SK-N-MC (cell line): ENCODE measurements around the gene RGS3.

Source experiments
- EZH2 ChIP-seq: fragments of 200-600 bp; sonication (generic); IDR thresholded peaks from one replicate; pipeline ENCODE4 v1.6.1; 2017; ENCODE audit warnings: antibody characterized with exemption
- FOXP2 ChIP-seq: optimal IDR thresholded peaks from 2 replicates; pipeline ENCODE3; 2011; ENCODE audit warnings: mild to moderate bottlenecking, moderate library complexity; ENCODE audit not compliant: insufficient read depth; ENCODE audit errors: extremely low read length, control extremely low read depth
- POLR2AphosphoS5 ChIP-seq: IDR thresholded peaks from 2 replicates; pipeline ENCODE4 v1.6.1; 2012; ENCODE audit warnings: mild to moderate bottlenecking, low read depth, low read length, borderline replicate concordance

DNA sequence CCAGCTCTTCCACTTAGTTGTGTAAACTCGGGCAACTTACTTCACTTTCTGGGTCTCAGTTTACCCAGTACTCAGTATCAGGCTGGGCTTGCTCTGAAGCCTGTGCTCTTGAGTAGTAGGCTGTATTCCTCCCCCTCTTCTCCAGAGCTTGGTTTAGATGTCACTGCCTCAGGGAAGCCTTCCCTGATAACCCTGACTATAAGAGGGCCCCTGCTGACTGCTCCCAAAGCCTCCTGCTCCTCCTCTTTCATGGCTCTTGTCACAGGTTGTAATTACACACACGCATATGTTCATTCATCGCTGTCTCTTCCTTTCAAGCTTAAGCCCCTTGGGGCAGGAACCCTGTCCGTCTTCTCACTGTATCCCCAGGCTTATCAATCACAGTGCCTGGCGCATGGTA, 140.2 kb downstream of the RGS3 start:
- TF ChIP-seq POLR2AphosphoS5 (no peak), EZH2 (no peak), FOXP2 (no peak)
